Nephron progenitor cell (in vitro differentiated cells): Measurements from ENCODE around the gene DUSP7.
A peak's percentile ranks its signal among the peaks of the same experiment; 100 is the strongest.

ENCODE experiments used
- DNase-seq: peaks from one replicate; pipeline ENCODE4 v3.0.0; 2021
- H3K27ac Mint-ChIP-seq: 2 replicates; pipeline ENCODE4 v1.8.0; 2021; ENCODE audit warnings: mild to moderate bottlenecking, moderate library complexity, mixed read lengths
- H3K27me3 Mint-ChIP-seq: 2 replicates; pipeline ENCODE4 v1.8.0; 2021; ENCODE audit warnings: mild to moderate bottlenecking, low read depth, mixed read lengths; ENCODE audit not compliant: poor library complexity
- H3K36me3 Mint-ChIP-seq: 2 replicates; pipeline ENCODE4 v1.8.0; 2021; ENCODE audit warnings: low read depth, mixed read lengths
- H3K4me1 Mint-ChIP-seq: 2 replicates; pipeline ENCODE4 v1.8.0; 2021; ENCODE audit warnings: mixed read lengths
- H3K4me3 Mint-ChIP-seq: 2 replicates; pipeline ENCODE4 v1.8.0; 2021; ENCODE audit warnings: mild to moderate bottlenecking, moderate library complexity, mixed read lengths
- H3K9me3 Mint-ChIP-seq: 2 replicates; pipeline ENCODE4 v1.8.0; 2021; ENCODE audit warnings: mild to moderate bottlenecking, moderate library complexity, mixed read lengths
- CTCF ChIP-seq: fragments of 200-600 bp; sonication (generic); IDR thresholded peaks from 2 replicates; pipeline ENCODE4 v1.5.0; 2021; ENCODE audit warnings: antibody characterized with exemption

DUSP7 gene

GRCh38 chr3:52019352-52020080 is 36.9 kb downstream of the DUSP7 start:
- no peaks in the 10 kb centered on the region for H3K9me3 Mint-ChIP-seq
- H3K36me3 Mint-ChIP-seq = no peaks in the 10 kb centered on the region
- H3K27me3 Mint-ChIP-seq = peaks cover 4% of the 10 kb centered on the region
- peak overlapping the region; percentile 90 for H3K27ac Mint-ChIP-seq
- H3K4me1 Mint-ChIP-seq = peaks cover 85% of the 10 kb centered on the region
- no peak for TF ChIP-seq CTCF
- no peak for DNase-seq
- H3K4me3 Mint-ChIP-seq = no peak overlapping the region

DNA sequence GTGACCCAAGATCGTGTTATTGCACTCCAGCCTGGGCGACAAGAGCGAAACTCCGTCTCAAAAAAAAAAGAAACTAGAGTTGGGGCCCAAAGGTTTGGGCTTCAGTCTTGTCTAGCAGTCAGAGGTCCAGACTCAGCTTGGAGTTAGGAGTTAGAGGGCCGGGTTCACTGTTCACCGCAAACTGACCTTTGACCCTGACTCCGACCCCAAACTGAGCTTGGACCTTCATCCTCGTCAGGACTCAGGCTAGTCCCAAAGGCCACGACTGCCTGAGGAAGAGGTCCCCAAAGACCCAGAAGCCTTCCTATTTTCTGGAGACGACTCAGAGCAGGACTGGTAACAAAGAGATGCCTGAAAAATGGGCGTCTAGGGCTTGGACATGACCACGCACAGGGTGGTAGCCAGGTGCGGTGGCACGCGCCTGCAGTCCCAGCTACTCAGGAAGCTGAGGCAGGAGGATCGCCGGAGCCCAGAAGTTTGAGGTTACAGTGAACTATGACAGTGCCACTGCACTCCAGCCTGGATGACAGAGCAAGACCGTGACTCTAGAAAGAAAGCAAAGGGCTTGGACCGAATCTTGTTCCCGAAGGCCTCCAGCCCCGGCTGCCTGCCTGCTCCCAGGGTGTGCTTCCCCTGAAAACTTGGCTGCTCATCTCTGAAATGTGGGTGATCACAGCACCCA is 37.9 kb downstream of the DUSP7 start:
- H3K4me3 Mint-ChIP-seq = no peak overlapping the region
- TF ChIP-seq CTCF = no peak
- peaks cover 82% of the 10 kb centered on the region for H3K4me1 Mint-ChIP-seq
- peak overlapping the region; percentile 84 for H3K27ac Mint-ChIP-seq
- H3K27me3 Mint-ChIP-seq = peaks cover 7% of the 10 kb centered on the region
- no peak for DNase-seq
- H3K36me3 Mint-ChIP-seq = no peaks in the 10 kb centered on the region
- H3K9me3 Mint-ChIP-seq = no peaks in the 10 kb centered on the region

DNA sequence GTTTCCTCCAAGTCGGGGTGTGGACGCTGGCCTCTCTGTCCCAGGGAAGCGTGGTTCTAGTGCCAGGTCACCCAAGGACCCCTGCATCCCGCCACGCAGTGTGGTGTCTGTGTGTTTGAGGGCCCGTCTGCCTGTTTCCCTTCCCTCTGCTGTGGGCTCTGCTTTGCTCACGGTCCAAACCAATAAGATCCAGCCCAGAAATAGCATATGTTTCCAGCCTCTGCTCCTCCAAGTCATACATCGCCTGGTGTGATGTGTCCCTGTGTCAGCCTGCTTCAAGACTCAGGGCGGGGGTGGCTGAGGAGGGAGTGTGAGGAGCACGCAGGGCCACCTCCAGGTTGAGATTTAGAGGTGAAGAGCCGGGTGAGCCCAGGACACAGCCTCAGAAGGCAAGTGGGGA is 38.8 kb downstream of the DUSP7 start:
- Mint-ChIP-seq H3K4me1 (peaks cover 77% of the 10 kb centered on the region), H3K36me3 (no peaks in the 10 kb centered on the region), H3K4me3 (no peak overlapping the region), H3K27ac (peak overlapping the region; percentile 70), H3K27me3 (peaks cover 7% of the 10 kb centered on the region), H3K9me3 (no peaks in the 10 kb centered on the region)
- no peak for DNase-seq
- TF ChIP-seq CTCF = no peak

DNA sequence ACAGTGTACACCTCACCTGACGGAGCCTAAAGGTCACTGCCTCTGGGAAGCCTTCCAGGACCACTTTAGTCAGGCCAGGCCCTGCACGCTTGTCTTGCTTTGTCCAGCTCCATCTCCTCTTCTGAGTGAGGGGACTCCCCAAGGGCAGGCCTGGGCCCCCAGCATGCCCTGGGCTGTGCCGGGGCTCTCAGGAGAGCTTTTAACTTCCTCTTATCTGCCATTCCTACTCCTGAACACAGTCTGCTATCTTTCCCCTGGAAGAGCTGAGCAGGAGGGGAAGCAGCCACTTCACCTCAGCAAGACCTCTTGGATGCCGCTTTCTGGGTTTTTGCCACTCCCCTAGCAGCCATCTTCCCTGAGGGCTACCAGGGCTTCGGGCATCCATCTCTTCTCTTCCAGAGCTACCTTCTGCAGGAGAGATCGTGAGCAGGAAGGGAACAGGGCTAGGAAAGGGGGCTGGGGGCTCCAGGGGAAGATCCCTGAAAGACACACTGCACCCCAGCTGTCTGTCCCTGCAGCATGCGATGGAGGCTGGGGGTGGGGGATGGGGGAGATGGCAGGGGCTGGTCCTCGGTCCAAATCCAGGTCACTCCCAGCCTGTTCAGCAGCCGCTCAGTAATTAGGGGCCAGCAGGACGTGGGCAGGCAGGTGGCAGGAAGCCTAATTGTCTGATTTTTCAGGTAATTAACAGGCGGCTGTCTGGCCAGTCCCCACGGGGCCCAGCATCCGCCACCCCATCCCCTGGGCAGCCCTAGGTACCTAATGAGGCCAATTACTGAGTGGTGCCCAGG is 40.7 kb downstream of the DUSP7 start:
- DNase-seq = no peak
- peaks cover 58% of the 10 kb centered on the region for H3K4me1 Mint-ChIP-seq
- H3K27ac Mint-ChIP-seq = no peak overlapping the region
- no peaks in the 10 kb centered on the region for H3K9me3 Mint-ChIP-seq
- H3K36me3 Mint-ChIP-seq = no peaks in the 10 kb centered on the region
- TF ChIP-seq CTCF = no peak
- peaks cover 7% of the 10 kb centered on the region for H3K27me3 Mint-ChIP-seq
- H3K4me3 Mint-ChIP-seq = no peak overlapping the region

- no peaks in the 10 kb centered on the region for H3K36me3 Mint-ChIP-seq
- peaks cover 53% of the 10 kb centered on the region for H3K4me1 Mint-ChIP-seq
- DNase-seq = peak; percentile 37
- H3K9me3 Mint-ChIP-seq = no peaks in the 10 kb centered on the region
- no peak overlapping the region for H3K27ac Mint-ChIP-seq
- peak; percentile 50 for TF ChIP-seq CTCF
- peaks cover 11% of the 10 kb centered on the region for H3K27me3 Mint-ChIP-seq
- H3K4me3 Mint-ChIP-seq = no peak overlapping the region
These were observed 41.8 kb downstream of the DUSP7 start for GRCh38 chr3:52014613-52015012.
